HepG2 (cell line): ENCODE data around the gene SNAI3. TPM values are rescaled to one million over a fixed set of nuclear protein-coding genes. Genes with fewer than 3 reads are reported as not detected.

Experiments
- ADNP ChIP-seq: sonication (generic); formaldehyde crosslinking; IDR thresholded peaks from 2 replicates; pipeline ENCODE4 v1.4.0; 2020; ENCODE audit warnings: missing genetic modification reagents
- ARNTL ChIP-seq: sonication (generic); formaldehyde crosslinking; IDR thresholded peaks from 2 replicates; pipeline ENCODE4 v1.4.0; 2020; ENCODE audit warnings: mild to moderate bottlenecking, missing genetic modification reagents
- KDM4B ChIP-seq: sonication (generic); formaldehyde crosslinking; IDR thresholded peaks from 2 replicates; pipeline ENCODE4 v1.4.0; 2020; ENCODE audit warnings: missing genetic modification reagents
- KLF15 ChIP-seq: sonication (generic); formaldehyde crosslinking; IDR thresholded peaks from 2 replicates; pipeline ENCODE4 v1.8.1; 2023; ENCODE audit warnings: borderline replicate concordance, mild to moderate bottlenecking, inconsistent platforms, missing genetic modification reagents, mixed read lengths
- KMT2A ChIP-seq: sonication (generic); formaldehyde crosslinking; IDR thresholded peaks from 2 replicates; pipeline ENCODE4 v1.4.0; 2020; ENCODE audit warnings: missing genetic modification reagents
- MEIS1 ChIP-seq: sonication (generic); formaldehyde crosslinking; IDR thresholded peaks from 2 replicates; pipeline ENCODE4 v1.9.0; 2021; ENCODE audit warnings: mild to moderate bottlenecking, missing genetic modification reagents, moderate library complexity, borderline replicate concordance
- PHF5A ChIP-seq: IDR thresholded peaks from one replicate; pipeline ENCODE4 v1.6.1; 2018; ENCODE audit warnings: low read depth, missing genetic modification reagents; ENCODE audit not compliant: unreplicated experiment
- PLRG1 ChIP-seq: fragments of 450-650 bp; conservative IDR thresholded peaks from 2 replicates; pipeline ENCODE4 v1.6.1; 2016
- PPARG ChIP-seq: conservative IDR thresholded peaks from 2 replicates; pipeline ENCODE4 v1.6.1; 2016; ENCODE audit warnings: missing biosample characterization, missing genetic modification reagents
- PRPF4 ChIP-seq: fragments of 200-400 bp; formaldehyde crosslinking; IDR thresholded peaks from 2 replicates; pipeline ENCODE4 v1.6.1; 2016; ENCODE audit warnings: low read length, low read depth; ENCODE audit not compliant: poor library complexity, severe bottlenecking
- REPIN1 ChIP-seq: sonication (generic); formaldehyde crosslinking; IDR thresholded peaks from 2 replicates; pipeline ENCODE4 v1.8.0; 2022; ENCODE audit warnings: missing genetic modification reagents, low read depth, mild to moderate bottlenecking, borderline replicate concordance
- RXRB ChIP-seq: IDR thresholded peaks from 2 replicates; pipeline ENCODE4 v1.6.1; 2016; ENCODE audit warnings: borderline replicate concordance, missing genetic modification reagents, missing compliant biosample characterization
- ZMYM4 ChIP-seq: sonication (generic); formaldehyde crosslinking; IDR thresholded peaks from 2 replicates; pipeline ENCODE4 v1.8.1; 2023; ENCODE audit warnings: mild to moderate bottlenecking, missing genetic modification reagents
- ZNF160 ChIP-seq: sonication (generic); formaldehyde crosslinking; IDR thresholded peaks from 2 replicates; pipeline ENCODE4 v1.8.0; 2022; ENCODE audit warnings: mild to moderate bottlenecking, inconsistent platforms, missing genetic modification reagents
- ZNF260 ChIP-seq: sonication (generic); formaldehyde crosslinking; IDR thresholded peaks from 2 replicates; pipeline ENCODE4 v1.4.0; 2020; ENCODE audit warnings: missing genetic modification reagents, low read depth, mild to moderate bottlenecking, borderline replicate concordance
- ZNF317 ChIP-seq: sonication (generic); formaldehyde crosslinking; IDR thresholded peaks from 2 replicates; pipeline ENCODE4 v1.5.0; 2020; ENCODE audit warnings: mild to moderate bottlenecking, missing genetic modification reagents
- ZNF335 ChIP-seq: sonication (generic); formaldehyde crosslinking; IDR thresholded peaks from 2 replicates; pipeline ENCODE4 v1.4.0; 2020; ENCODE audit warnings: missing genetic modification reagents
- ZNF34 ChIP-seq: sonication (generic); formaldehyde crosslinking; IDR thresholded peaks from 2 replicates; pipeline ENCODE4 v1.4.0; 2020; ENCODE audit warnings: mild to moderate bottlenecking, missing genetic modification reagents, borderline replicate concordance
- ZNF547 ChIP-seq: sonication (generic); formaldehyde crosslinking; IDR thresholded peaks from 2 replicates; pipeline ENCODE4 v1.5.1; 2020; ENCODE audit warnings: mild to moderate bottlenecking, missing genetic modification reagents
- ZNF616 ChIP-seq: sonication (generic); formaldehyde crosslinking; IDR thresholded peaks from 2 replicates; pipeline ENCODE4 v1.5.0; 2020; ENCODE audit warnings: low read depth, mild to moderate bottlenecking, missing genetic modification reagents
- polyA plus RNA-seq, 8 experiments: library from polyadenylated mRNA; depleted of rRNA in 3 of 8; stranded (reverse) in 7 of 8; unstranded in 1 of 8; fragments of >200 nt; fragmentation: Illumina TruSeq in 4 of 8; extraction: Trizol in 4 of 8; gene quantifications; 2 replicates each; pipeline versions ENCODE4 v1.2.1 to v1.2.3, GENCODE V29; 2011 to 2016; ENCODE audit warnings: low read depth in 4 of 8, missing spikeins in 1 of 8, mixed read lengths in 1 of 8; ENCODE audit not compliant: insufficient read depth in 1 of 8
- total RNA-seq, 5 experiments: library from RNA; depleted of rRNA; stranded (reverse); fragments of >200 nt; fragmentation: Illumina TruSeq; extraction: Trizol; gene quantifications; 2 replicates each; pipeline ENCODE4 v1.2.3, GENCODE V29; 2016; ENCODE audit warnings: low read depth in 1 of 5
- TF ChIP-seq, protein P1 (sequence below): sonication (generic); formaldehyde crosslinking; IDR thresholded peaks from 2 replicates; pipeline ENCODE4 v1.8.1; 2022; ENCODE audit warnings: low read depth, mild to moderate bottlenecking, missing genetic modification reagents
- TF ChIP-seq, protein P2 (sequence below): IDR thresholded peaks from 2 replicates; pipeline ENCODE4 v1.6.1; 2016; ENCODE audit warnings: missing compliant biosample characterization, missing genetic modification reagents, borderline replicate concordance
- TF ChIP-seq, protein P3 (sequence below): sonication (generic); formaldehyde crosslinking; IDR thresholded peaks from 2 replicates; pipeline ENCODE4 v1.5.1; 2020; ENCODE audit warnings: mild to moderate bottlenecking, missing genetic modification reagents

Gene SNAI3
- total and polyA plus RNA-seq, 2 of the 13 experiments (the other 11 are each of a cell fraction or from before 2014, with no cell fraction given): 0.09 to 0.18 TPM

DNA sequence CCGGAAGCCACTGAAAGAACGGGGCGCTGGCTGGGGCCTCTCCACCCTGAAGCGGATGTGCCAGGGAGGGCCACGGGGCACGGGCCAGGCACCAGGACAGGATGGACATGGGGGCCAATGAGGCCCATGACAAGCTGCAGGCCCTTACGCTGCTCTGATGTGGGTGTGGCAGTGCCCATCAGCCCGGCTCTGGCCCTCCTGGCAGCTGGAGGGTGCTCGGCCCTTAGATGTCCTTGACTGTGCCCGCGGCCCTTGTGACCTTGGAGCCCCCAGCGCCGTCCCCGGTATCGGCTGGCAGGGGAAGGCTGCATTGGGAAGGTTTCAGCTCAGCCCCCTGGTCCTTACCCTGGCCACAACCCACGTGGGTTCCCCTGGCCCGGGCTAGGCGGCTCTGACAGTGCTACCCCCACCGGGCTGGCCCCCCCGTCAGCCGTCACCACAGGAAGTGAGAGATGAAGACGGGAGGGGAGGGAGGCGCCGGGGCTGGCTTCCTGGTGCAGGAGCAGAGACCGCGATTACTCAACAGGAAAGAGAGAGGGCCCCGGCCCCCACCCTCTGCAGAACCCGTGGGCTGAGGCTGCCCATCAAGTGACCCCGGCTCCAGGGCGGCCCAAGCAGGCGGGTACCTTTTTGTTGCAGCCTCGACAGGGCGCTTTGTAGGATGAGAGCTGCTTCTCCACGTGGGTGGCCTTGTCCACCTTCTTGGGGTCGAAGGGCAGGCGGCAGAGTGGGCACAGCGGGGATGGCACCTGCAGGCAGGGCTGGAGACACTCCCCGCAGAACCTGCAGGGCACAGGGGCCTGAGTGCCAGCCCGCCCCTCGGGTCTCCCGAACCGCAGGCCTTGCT, 14.6 kb upstream of the SNAI3 start (continued):
- peak; percentile 54 for TF ChIP-seq ZMYM4 (CRISPR knock-in tag)
- peak; percentile 83 for TF ChIP-seq ARNTL (CRISPR knock-in tag)
- no peak for TF ChIP-seq ADNP (CRISPR knock-in tag)
- TF ChIP-seq ZNF317 (CRISPR knock-in tag): peak; percentile 66; the same call in 1 of the 2 replicates
- no peak for TF ChIP-seq PRPF4
- peak; percentile 82; the same call in 1 of the 2 replicates for TF ChIP-seq ZNF547 (CRISPR knock-in tag)
- peak; percentile 90 for TF ChIP-seq RXRB (CRISPR knock-in tag)
- TF ChIP-seq MEIS1 (CRISPR knock-in tag): peak; percentile 91; the same call in 1 of the 2 replicates
- no peak for TF ChIP-seq ZNF260 (CRISPR knock-in tag)
- peak; percentile 87 for TF ChIP-seq KDM4B (CRISPR knock-in tag)
- peak; percentile 70 for TF ChIP-seq ZNF616 (CRISPR knock-in tag)
- 0 out of 2 replicates have a peak, but pooled peaks have one; percentile 38 for TF ChIP-seq ZNF160 (CRISPR knock-in tag)
- 0 out of 2 replicates have a peak, but pooled peaks have one; percentile 55 for TF ChIP-seq REPIN1 (CRISPR knock-in tag)
- no peak for TF ChIP-seq PLRG1
- 0 out of 2 replicates have a peak, but pooled peaks have one; percentile 55 for TF ChIP-seq ZNF34
- TF ChIP-seq, protein P1, sequence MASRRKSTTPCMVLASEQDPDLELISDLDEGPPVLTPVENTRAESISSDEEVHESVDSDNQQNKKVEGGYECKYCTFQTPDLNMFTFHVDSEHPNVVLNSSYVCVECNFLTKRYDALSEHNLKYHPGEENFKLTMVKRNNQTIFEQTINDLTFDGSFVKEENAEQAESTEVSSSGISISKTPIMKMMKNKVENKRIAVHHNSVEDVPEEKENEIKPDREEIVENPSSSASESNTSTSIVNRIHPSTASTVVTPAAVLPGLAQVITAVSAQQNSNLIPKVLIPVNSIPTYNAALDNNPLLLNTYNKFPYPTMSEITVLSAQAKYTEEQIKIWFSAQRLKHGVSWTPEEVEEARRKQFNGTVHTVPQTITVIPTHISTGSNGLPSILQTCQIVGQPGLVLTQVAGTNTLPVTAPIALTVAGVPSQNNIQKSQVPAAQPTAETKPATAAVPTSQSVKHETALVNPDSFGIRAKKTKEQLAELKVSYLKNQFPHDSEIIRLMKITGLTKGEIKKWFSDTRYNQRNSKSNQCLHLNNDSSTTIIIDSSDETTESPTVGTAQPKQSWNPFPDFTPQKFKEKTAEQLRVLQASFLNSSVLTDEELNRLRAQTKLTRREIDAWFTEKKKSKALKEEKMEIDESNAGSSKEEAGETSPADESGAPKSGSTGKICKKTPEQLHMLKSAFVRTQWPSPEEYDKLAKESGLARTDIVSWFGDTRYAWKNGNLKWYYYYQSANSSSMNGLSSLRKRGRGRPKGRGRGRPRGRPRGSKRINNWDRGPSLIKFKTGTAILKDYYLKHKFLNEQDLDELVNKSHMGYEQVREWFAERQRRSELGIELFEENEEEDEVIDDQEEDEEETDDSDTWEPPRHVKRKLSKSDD (CRISPR knock-in tag): no peak
- TF ChIP-seq ZNF335 (CRISPR knock-in tag): peak; percentile 55; the same call in 1 of the 2 replicates
- TF ChIP-seq KLF15 (CRISPR knock-in tag): no peak
- TF ChIP-seq PHF5A (CRISPR knock-in tag): peak; percentile 44
- TF ChIP-seq, protein P2, sequence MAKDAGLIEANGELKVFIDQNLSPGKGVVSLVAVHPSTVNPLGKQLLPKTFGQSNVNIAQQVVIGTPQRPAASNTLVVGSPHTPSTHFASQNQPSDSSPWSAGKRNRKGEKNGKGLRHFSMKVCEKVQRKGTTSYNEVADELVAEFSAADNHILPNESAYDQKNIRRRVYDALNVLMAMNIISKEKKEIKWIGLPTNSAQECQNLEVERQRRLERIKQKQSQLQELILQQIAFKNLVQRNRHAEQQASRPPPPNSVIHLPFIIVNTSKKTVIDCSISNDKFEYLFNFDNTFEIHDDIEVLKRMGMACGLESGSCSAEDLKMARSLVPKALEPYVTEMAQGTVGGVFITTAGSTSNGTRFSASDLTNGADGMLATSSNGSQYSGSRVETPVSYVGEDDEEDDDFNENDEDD (CRISPR knock-in tag): peak; percentile 57; the same call in 1 of the 2 replicates
- peak; percentile 82 for TF ChIP-seq KMT2A
- TF ChIP-seq, protein P3, sequence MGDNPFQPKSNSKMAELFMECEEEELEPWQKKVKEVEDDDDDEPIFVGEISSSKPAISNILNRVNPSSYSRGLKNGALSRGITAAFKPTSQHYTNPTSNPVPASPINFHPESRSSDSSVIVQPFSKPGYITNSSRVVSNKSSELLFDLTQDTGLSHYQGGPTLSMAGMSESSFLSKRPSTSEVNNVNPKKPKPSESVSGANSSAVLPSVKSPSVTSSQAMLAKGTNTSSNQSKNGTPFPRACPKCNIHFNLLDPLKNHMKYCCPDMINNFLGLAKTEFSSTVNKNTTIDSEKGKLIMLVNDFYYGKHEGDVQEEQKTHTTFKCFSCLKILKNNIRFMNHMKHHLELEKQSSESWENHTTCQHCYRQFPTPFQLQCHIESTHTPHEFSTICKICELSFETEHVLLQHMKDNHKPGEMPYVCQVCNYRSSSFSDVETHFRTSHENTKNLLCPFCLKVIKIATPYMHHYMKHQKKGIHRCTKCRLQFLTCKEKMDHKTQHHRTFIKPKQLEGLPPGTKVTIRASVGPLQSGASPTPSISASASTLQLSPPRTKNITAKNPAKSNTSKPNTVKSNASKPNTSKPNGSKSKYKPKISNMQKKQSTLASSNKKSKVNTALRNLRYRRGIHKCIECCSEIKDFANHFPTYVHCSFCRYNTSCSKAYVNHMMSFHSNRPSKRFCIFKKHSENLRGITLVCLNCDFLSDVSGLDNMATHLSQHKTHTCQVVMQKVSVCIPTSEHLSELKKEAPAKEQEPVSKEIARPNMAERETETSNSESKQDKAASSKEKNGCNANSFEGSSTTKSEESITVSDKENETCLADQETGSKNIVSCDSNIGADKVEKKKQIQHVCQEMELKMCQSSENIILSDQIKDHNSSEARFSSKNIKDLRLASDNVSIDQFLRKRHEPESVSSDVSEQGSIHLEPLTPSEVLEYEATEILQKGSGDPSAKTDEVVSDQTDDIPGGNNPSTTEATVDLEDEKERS (CRISPR knock-in tag): peak; percentile 85
- peak; percentile 75 for TF ChIP-seq PPARG (CRISPR knock-in tag)
